SU-DHL-6 (cell line): ENCODE results near the gene OSBP2.

Experiments used
- H2AFZ ChIP-seq: fragments of 200-600 bp; sonication (generic); 2 replicates; pipeline ENCODE4 v1.6.1; 2014; ENCODE audit warnings: low read depth, mild to moderate bottlenecking, moderate library complexity, mixed read lengths, antibody characterized with exemption, low read length; ENCODE audit not compliant: severe bottlenecking
- H3F3A ChIP-seq: fragments of 200-600 bp; shearing (Covaris generic); 2 replicates; pipeline ENCODE4 v1.6.0; 2016; ENCODE audit warnings: antibody characterized with exemption, mild to moderate bottlenecking; ENCODE audit not compliant: insufficient read depth
- H3K27ac ChIP-seq: fragments of 200-600 bp; sonication (generic); 2 replicates; pipeline ENCODE4 v1.5.1; 2016; ENCODE audit warnings: low read depth, mild to moderate bottlenecking, low read length, moderate library complexity, mixed read lengths
- H3K27me3 ChIP-seq: fragments of 200-600 bp; sonication (generic), shearing (Covaris generic); 2 replicates; pipeline ENCODE4 v1.6.0; 2014; ENCODE audit warnings: mild to moderate bottlenecking, low read length
- H3K36me3 ChIP-seq: fragments of 200-600 bp; sonication (generic); 2 replicates; pipeline ENCODE4 v1.6.1; 2014; ENCODE audit warnings: mild to moderate bottlenecking, low read length, mixed read lengths
- H3K4me2 ChIP-seq: fragments of 300-600, 200-600 bp; shearing (Covaris generic), sonication (generic); 2 replicates; pipeline ENCODE4 v1.6.0; 2014; ENCODE audit warnings: low read length, low read depth, mild to moderate bottlenecking; ENCODE audit not compliant: poor library complexity, severe bottlenecking
- H3K4me3 ChIP-seq: fragments of 200-600 bp; sonication (generic); 2 replicates; pipeline ENCODE4 v1.5.1; 2014; ENCODE audit warnings: antibody characterized with exemption, low read length, mild to moderate bottlenecking, mixed read lengths; ENCODE audit not compliant: insufficient read depth, poor library complexity, severe bottlenecking
- H3K79me2 ChIP-seq: fragments of 200-600 bp; sonication (generic); 2 replicates; pipeline ENCODE4 v1.6.1; 2014; ENCODE audit warnings: mild to moderate bottlenecking, low read length, moderate library complexity; ENCODE audit not compliant: insufficient read depth
- H3K9ac ChIP-seq: fragments of 200-600 bp; sonication (generic); 2 replicates; pipeline ENCODE4 v1.7.0; 2014; ENCODE audit warnings: mild to moderate bottlenecking, low read length
- H3K9me2 ChIP-seq: fragments of 200-600 bp; sonication (generic); replicated peaks from 2 replicates; pipeline ENCODE4 v1.6.1; 2014; ENCODE audit warnings: low read length; ENCODE audit not compliant: insufficient read depth
- H3K9me3 ChIP-seq: fragments of 200-600 bp; sonication (generic); 2 replicates; pipeline ENCODE4 v1.6.1; 2014; ENCODE audit warnings: low read length, mixed read lengths; ENCODE audit not compliant: insufficient read depth
- H4K20me1 ChIP-seq: fragments of 200-600 bp; sonication (generic); 2 replicates; pipeline ENCODE4 v1.6.1; 2014; ENCODE audit warnings: low read depth, mild to moderate bottlenecking, antibody characterized with exemption, low read length, moderate library complexity, mixed read lengths
- EZH2phosphoT487 ChIP-seq: fragments of 200-600 bp; sonication (generic), shearing (Covaris generic); conservative IDR thresholded peaks from 2 replicates; pipeline ENCODE4 v1.6.1; 2018; ENCODE audit warnings: mild to moderate bottlenecking, antibody characterized with exemption, low read length, moderate library complexity, mixed read lengths
- TF ChIP-seq, protein P1 (sequence below): fragments of 200-600 bp; sonication (generic); IDR thresholded peaks from one replicate; pipeline ENCODE4 v1.5.1; 2017; ENCODE audit warnings: antibody characterized with exemption, mild to moderate bottlenecking, low read length, moderate library complexity; ENCODE audit not compliant: insufficient read depth, poor library complexity, severe bottlenecking

Gene OSBP2

DNA sequence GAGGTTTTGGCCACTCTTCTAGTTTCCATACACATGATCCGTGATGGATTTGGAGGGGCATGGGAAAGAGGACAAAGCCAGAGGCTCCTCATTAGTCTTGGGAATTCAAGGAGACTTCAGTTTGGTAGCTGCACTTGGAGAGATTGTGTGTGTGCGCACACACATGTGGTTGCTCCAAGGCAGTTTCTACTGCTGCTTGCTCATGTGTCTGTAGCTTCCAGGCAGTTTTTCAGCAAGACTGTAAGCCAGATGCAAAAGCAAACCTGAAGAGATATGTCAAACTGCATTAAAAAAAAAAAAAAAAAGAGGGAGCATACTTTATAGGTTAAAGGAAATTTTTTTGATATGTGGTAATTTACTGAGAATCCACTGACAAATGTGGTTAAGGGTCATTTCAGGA lies 95.7 kb downstream of the OSBP2 start:
- H3K4me3 ChIP-seq: no peak overlapping the region
- no peak overlapping the region for H3K9ac ChIP-seq
- no peak overlapping the region for H3K4me2 ChIP-seq
- H3K79me2 ChIP-seq: no peaks in the 10 kb centered on the region
- H3K27ac ChIP-seq: no peak overlapping the region
- no peaks in the 10 kb centered on the region for H3F3A ChIP-seq
- no peaks in the 10 kb centered on the region for H3K36me3 ChIP-seq
- no peaks in the 10 kb centered on the region for H3K9me3 ChIP-seq
- no peaks in the 10 kb centered on the region for H3K27me3 ChIP-seq
- no peak for TF ChIP-seq EZH2phosphoT487
- TF ChIP-seq, protein P1, sequence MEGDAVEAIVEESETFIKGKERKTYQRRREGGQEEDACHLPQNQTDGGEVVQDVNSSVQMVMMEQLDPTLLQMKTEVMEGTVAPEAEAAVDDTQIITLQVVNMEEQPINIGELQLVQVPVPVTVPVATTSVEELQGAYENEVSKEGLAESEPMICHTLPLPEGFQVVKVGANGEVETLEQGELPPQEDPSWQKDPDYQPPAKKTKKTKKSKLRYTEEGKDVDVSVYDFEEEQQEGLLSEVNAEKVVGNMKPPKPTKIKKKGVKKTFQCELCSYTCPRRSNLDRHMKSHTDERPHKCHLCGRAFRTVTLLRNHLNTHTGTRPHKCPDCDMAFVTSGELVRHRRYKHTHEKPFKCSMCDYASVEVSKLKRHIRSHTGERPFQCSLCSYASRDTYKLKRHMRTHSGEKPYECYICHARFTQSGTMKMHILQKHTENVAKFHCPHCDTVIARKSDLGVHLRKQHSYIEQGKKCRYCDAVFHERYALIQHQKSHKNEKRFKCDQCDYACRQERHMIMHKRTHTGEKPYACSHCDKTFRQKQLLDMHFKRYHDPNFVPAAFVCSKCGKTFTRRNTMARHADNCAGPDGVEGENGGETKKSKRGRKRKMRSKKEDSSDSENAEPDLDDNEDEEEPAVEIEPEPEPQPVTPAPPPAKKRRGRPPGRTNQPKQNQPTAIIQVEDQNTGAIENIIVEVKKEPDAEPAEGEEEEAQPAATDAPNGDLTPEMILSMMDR: no peak
- no peak overlapping the region for H2AFZ ChIP-seq
- no peaks in the 10 kb centered on the region for H4K20me1 ChIP-seq
- no peaks in the 10 kb centered on the region for H3K9me2 ChIP-seq

DNA sequence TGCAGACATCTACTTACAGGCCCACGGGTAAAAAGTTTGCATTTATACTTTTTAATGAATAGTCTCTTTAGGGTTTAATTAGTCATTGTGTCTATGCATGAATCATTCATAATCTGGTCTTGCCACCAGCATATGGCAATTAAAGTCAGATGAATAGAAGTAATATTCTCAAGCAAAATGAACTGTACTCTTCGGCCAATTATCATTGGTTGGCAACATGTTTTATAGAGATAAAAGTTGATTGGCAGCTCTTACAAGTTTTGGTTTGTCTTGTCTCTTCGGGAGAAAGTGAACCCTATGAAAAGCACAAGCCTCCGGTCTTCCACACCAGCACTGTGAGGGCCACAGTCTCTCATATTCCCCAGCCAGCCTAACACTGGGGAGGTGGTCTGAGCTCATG lies 97.8 kb downstream of the OSBP2 start:
- Histone ChIP-seq H2AFZ (no peak overlapping the region), H3K9ac (no peak overlapping the region), H3K4me3 (no peak overlapping the region), H3K27me3 (no peaks in the 10 kb centered on the region), H3K9me3 (no peaks in the 10 kb centered on the region), H3K4me2 (no peak overlapping the region), H4K20me1 (no peaks in the 10 kb centered on the region), H3K36me3 (no peaks in the 10 kb centered on the region), H3K27ac (no peak overlapping the region), H3F3A (no peaks in the 10 kb centered on the region), H3K9me2 (no peaks in the 10 kb centered on the region), H3K79me2 (no peaks in the 10 kb centered on the region)
- TF ChIP-seq, protein P1: no peak
- TF ChIP-seq EZH2phosphoT487: no peak

DNA sequence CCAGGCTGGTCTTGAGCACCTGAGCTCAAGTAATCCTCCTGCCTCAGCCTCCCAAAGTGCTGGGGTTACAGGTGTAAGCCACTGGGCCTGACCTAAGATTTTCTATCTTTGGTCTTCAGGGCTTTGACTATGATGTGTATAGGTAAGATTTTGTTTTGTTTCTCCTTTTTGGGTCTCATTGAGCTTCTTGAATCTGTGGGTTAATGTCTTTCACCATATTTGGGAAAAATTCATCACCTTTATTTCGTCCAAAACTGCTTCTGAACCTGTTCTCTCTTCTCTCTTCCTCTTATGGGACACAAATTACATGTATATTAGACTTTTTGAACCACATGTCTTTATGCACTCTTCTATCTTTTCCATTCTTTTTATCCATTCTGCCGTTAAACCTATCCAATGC lies 100.4 kb downstream of the OSBP2 start:
- Histone ChIP-seq H3K4me3 (no peak overlapping the region), H3K27ac (no peak overlapping the region), H3F3A (no peaks in the 10 kb centered on the region), H3K9me3 (no peaks in the 10 kb centered on the region), H3K79me2 (no peaks in the 10 kb centered on the region), H3K9ac (no peak overlapping the region), H2AFZ (no peak overlapping the region), H4K20me1 (no peaks in the 10 kb centered on the region), H3K9me2 (no peaks in the 10 kb centered on the region), H3K27me3 (no peaks in the 10 kb centered on the region), H3K4me2 (no peak overlapping the region), H3K36me3 (no peaks in the 10 kb centered on the region)
- TF ChIP-seq, protein P1: no peak
- TF ChIP-seq EZH2phosphoT487: no peak

DNA sequence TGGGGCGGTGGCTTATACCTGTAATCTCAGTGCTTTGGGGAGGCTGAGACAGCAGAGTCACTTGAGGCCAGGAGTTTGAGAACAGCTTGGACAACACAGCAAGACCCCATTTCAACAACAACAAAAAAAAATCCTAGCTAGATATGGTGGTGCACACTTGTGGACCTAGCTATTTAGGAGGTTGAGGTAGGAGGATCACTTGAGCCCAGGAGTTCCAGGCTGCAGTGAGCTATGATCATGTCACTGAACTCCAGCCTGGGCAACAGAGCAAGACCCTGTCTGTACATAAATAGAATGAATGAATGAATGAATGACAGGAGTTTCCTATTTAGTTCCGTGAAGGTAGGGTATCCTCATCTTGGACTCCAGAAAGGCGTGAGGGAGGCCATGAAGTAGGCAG lies 107.0 kb downstream of the OSBP2 start:
- H3F3A ChIP-seq: no peaks in the 10 kb centered on the region
- H3K36me3 ChIP-seq: no peaks in the 10 kb centered on the region
- H3K4me2 ChIP-seq: no peak overlapping the region
- TF ChIP-seq, protein P1: no peak
- no peak for TF ChIP-seq EZH2phosphoT487
- no peak overlapping the region for H3K4me3 ChIP-seq
- no peaks in the 10 kb centered on the region for H3K79me2 ChIP-seq
- no peaks in the 10 kb centered on the region for H3K9me3 ChIP-seq
- no peak overlapping the region for H2AFZ ChIP-seq
- H3K27ac ChIP-seq: no peak overlapping the region
- H3K9ac ChIP-seq: no peak overlapping the region
- H3K9me2 ChIP-seq: no peaks in the 10 kb centered on the region
- H4K20me1 ChIP-seq: no peaks in the 10 kb centered on the region
- H3K27me3 ChIP-seq: no peaks in the 10 kb centered on the region
